HG02588 (cell line): ENCODE data around the gene PLXNB3.

Experiments used
- ATAC-seq: cut with Tn5 transposase; IDR thresholded peaks from one replicate; pipeline ENCODE4 v1.9.1; 2021; ENCODE audit warnings: mild to moderate bottlenecking, moderate library complexity; ENCODE audit not compliant: unreplicated experiment

The PLXNB3 gene

GRCh38 chrX:153750127-153750774, 13.8 kb upstream of the PLXNB3 start:
- ATAC-seq = no peak

DNA sequence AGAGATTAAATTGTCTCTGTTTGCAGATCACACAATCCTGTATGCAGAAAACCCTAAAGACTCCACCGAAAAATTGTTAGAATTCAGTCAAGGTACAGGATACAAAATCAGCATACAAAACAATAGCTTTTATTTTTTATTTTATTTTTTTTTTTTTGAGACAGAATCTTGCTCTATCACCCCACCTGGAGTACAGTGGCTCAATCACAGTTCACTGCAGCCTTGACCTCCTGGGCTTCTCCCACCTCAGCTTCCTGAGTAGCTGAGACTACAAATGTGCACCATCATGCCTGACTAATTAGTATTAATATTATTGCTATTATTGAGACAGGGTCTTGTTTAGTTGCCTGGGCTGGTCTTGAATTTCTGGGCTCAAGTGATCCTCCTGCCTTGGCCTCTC, 8.9 kb upstream of the PLXNB3 start:
- no peak for ATAC-seq

GRCh38 chrX:153761863-153762262, 2.2 kb upstream of the PLXNB3 start:
- no peak for ATAC-seq

GRCh38 chrX:153762626-153763173, 1.3 kb upstream of the PLXNB3 start:
- ATAC-seq = no peak

GRCh38 chrX:153763298-153763932, 634 bp upstream of the PLXNB3 start:
- no peak for ATAC-seq

DNA sequence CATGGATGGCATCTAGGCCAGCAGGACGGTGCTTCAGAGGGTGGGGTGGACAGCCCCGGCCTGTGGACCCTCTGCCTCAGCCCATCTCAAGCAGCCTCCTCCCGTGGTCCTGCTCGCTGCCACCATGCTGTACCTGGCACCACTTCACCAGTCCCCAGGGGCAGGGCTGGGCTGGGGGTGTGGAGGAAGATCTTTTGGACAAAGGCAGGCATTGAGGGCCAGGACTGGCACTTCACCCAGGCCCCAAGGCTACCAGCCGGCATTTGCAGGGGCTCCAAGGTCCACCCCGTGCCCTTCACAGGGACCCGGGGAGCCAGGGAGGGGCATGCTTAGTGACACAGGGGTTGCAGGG, 713 bp downstream of the PLXNB3 start:
- ATAC-seq = no peak

DNA sequence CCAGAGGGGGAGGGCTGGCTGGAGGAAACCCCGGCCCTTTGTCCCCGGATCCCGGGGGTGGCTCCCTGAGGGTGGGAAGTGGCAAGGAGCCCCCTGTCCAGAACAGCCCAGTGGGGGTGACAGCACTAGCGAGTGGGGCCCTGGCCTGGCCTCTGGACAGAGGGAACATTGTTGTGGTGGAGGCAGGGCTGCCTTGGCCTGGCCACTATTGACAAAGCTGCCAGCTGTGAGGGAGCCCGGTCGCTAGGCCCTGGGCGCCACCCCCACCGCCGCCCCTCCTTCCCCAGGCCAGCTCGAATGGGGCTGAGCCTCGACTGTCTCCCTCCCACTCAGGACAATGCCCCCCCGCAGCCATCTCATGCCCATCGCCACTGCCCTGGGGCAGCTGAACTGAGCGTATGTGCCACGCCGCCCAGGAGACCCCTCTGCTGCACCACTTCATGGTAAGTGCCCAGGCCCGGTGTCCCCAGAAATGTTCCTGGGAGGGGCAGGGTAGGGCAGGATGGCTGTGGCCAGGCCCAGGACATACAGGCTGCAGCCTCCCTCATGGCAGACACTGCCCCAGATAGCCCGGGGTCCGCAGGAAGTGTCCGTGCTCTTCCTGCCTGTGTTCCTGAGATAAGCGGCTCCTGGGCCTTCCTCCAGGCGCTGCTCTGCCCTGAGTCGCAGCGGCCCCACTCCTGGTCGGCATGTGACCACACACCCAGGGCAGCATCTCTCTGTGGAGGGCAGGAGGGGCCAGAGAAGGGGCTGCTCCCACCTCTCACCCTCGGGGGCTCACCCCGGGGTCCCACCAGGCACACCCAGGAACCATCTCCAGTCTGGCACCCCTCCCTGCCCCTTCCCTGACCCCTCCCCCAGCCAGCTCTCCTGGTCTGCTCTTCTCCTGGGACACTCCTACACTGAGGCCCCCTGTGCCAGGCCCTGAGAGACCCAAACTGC, 1.4 kb downstream of the PLXNB3 start:
- no peak for ATAC-seq

DNA sequence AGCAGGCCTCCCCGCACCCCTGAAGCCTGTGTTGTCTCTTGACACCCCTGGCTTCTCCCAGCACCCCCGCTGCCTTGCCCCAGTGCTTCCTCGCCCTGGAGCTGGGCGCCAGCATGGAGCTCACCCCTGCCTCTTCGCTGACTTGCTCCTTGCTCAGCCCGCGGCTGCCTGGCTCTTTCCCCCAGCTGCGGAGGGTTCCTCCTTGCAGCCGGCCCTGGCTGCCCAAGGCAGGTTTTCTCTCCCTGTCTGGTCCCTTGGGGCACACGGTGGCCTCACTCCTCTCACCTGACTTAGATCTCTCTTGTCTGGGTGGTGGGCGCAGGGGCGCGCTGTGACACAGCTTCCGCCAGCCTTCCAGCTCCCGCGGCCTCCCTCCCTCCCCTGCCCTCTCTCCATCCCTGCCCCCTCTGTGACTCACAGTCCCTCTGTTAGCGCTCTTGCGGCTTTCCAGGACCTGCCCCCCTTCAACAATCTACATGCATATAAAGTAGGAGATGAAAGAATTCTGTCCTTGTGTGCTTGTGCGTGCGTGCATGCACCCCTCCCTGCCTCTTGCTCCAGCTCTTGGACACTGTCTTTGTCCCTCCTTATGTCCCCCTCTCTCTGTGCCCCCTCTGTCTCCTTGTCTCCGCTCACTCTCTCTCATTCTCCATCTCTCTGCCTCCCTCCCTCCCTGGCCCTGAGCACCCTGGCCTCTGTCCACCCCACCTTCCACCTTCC, 2.2 kb downstream of the PLXNB3 start:
- no peak for ATAC-seq

DNA sequence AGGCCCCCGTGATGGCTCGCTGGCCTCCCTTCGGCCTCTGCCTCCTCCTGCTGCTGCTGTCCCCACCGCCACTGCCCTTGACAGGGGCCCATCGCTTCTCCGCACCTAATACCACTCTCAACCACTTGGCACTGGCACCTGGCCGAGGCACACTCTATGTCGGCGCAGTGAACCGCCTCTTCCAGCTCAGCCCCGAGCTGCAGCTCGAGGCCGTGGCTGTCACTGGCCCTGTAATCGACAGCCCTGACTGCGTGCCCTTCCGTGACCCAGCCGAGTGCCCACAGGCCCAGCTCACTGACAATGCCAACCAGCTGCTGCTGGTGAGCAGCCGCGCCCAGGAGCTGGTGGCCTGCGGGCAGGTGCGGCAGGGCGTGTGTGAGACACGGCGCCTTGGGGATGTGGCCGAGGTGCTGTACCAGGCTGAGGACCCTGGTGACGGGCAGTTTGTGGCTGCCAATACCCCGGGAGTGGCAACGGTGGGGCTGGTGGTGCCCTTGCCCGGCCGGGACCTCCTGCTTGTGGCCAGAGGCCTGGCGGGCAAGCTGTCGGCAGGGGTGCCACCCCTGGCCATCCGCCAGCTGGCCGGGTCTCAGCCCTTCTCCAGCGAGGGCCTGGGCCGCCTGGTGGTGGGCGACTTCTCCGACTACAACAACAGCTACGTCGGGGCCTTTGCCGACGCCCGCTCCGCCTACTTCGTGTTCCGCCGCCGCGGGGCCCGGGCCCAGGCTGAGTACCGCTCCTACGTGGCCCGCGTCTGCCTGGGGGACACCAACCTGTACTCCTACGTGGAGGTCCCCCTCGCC, 3.0 kb downstream of the PLXNB3 start:
- ATAC-seq = no peak

DNA sequence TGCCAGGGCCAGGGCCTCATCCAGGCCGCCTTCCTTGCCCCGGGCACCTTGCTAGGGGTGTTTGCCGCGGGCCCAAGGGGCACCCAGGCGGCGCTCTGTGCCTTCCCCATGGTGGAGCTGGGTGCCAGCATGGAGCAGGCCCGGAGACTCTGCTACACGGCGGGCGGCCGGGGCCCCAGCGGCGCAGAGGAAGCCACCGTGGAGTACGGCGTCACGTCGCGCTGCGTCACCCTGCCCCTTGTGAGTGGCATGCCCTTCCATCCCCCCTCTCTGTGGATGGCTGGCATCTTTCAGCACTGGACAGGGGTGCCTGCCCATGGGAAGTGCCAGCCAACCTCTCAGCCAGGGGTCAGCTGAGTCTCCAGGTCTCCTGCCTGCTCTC, 3.6 kb downstream of the PLXNB3 start:
- ATAC-seq = no peak

GRCh38 chrX:153768311-153769157, 4.5 kb downstream of the PLXNB3 start:
- ATAC-seq = no peak

DNA sequence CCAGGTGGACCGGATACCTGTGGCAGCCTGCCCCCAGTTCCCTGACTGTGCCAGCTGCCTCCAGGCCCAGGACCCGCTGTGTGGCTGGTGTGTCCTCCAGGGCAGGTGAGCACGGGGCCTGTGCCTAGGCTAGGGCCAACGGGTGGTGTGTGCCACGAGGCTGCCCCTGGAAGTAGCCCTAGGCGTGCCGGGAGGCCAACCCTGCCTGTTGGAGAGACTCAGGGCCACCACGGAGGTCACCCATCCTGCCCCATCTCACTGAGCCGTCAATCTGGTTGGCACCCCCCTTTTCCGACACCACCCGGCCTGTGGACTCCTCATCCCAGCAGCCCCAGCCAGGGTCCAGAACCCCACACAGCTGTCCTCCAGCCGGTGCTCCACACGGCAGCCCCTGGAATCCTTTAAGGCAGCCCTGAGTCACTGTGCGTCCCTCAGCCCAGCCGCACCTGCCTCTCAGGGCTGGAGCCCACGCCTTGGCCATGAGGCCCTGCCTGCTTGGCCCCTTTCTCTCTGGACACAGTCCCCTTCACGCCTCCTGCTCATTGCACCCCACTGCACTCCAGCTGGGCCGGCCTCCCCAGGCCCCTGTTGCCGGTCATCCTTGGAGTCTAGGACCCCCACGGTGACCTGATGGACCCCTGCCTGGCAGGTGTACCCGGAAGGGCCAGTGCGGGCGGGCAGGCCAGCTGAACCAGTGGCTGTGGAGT, 5.3 kb downstream of the PLXNB3 start:
- ATAC-seq = no peak

- ATAC-seq = no peak
These were observed 6.0 kb downstream of the PLXNB3 start for GRCh38 chrX:153769865-153770600.

DNA sequence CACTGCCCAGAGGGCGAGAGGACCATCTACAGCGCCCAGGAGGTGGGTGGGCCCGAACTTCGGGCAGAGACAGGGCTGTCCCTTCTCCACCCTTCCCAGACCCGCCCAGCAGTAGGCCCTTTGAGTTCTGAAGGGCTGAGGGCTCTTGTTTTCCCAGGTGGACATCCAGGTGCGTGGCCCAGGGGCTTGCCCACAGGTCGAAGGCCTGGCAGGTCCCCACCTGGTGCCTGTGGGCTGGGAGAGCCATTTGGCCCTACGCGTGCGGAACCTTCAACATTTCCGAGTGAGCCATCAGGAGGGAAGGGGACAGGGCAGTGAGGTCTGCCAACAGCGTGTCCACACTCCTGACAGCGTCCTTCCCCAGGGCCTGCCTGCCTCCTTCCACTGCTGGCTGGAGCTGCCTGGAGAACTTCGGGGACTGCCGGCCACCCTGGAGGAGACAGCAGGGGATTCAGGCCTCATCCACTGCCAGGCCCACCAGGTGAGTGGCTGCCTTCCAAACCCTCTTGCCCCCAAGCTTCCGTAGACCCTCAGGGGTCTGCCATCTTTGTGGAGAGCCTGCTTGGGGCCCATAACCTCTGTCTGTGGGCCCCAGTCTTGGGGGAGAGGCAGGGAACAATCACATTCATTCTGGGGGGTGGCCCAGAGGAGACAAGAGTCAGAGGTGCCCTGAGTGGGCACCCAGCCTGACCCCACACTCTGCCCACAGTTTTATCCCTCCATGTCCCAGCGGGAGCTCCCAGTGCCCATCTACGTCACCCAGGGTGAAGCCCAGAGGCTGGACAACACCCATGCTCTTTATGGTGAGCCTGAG, 6.8 kb downstream of the PLXNB3 start:
- ATAC-seq = no peak

GRCh38 chrX:153771415-153772315, 7.6 kb downstream of the PLXNB3 start:
- no peak for ATAC-seq
